Measurements from ENCODE around the gene SLC25A25. TPM values are rescaled to one million over a fixed set of nuclear protein-coding genes. Genes with fewer than 3 reads are reported as not detected.

SLC25A25 gene
- total RNA-seq, 2 donors from 2014 or later = 20.5 to 26.2 TPM

DNA sequence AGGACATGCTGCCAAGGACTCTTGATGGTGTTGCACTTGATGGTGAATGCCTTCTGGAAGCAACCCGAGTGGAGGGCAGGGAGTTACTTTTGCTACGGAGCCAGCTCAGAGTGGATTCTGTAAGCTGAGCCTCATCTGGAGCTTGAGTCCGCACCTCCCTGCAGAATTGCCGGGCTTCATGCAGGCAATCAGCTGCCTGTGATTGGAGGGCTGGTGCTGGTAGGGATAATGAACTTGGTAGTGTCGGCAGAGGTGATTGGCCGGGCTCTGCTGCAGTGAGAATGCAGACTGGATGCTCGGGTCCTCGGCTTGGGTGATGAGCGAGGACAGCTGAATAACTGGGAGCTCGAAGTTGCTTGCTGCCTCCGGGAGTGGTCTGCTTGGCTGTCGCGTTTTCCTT lies 23.1 kb downstream of the SLC25A25 start:
- no peak for ATAC-seq
- peak; percentile 33 to 58 for DNase-seq
- intact Hi-C loops (cut with DNase I, micrococcal nuclease) = no loop called here

DNA sequence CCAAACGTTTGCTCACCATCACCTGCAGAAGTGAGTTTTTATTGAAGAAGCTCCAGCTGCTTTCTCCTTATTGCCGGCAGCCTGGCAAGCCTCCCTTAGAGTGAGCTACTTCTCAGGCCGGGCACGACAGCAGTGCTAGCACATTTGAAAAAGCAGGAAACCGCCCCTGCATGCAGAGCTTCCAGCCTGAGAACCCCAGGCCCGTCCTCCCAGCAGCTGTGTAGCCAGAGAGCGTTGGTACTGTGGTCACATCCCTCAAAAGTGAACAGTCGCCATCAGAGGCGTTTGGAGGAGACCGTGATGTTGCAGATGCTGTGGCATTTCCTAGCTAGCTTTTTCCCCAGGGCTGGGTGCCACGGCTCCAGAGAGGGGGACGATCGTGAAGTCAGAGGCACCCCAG lies 23.5 kb downstream of the SLC25A25 start:
- DNase-seq (peak in 1 of 2 donors; percentile 10), ATAC-seq (no peak)
- intact Hi-C loops (cut with DNase I, micrococcal nuclease) = no loop called here

DNA sequence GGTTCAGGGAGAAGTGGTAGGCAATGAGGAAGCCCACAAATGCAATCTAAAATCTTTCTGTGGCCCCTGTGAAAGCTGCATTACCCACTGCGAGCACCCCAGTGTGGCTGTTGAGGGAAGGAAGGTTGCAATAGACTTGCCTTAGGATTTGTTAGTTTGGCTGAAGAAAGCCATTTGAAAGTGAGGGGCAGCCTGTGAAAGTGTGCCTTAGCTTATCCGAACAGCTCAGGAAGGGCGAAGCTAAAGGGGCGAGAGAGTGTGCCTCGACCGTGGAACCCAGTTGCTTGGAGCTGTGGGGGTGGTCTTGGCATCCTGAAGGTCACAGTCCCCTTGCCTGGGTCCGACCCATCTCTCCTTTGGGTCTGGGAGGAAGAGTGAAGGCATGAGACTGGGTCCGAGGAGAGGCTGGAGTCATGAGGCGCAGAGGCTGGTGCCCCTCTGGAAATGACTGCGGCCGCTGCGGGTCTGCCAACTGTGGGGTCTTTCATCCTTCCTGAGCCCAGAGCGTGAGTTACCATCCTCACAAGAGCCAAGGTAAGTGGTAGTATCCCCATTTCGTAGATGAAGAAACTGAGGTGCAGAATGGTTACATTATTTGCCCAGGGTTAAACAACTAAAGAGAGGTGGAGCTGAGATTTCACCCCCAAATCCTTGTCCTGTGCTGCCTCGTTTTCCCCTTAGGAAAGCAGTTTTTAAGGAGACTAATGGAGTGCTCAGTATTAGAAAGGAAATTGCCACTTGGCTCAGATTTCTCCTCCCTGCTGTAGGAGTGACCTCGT lies 24.4 kb downstream of the SLC25A25 start:
- DNase-seq = no peak
- no peak for ATAC-seq
- intact Hi-C loops (cut with DNase I, micrococcal nuclease) = no loop called here

DNA sequence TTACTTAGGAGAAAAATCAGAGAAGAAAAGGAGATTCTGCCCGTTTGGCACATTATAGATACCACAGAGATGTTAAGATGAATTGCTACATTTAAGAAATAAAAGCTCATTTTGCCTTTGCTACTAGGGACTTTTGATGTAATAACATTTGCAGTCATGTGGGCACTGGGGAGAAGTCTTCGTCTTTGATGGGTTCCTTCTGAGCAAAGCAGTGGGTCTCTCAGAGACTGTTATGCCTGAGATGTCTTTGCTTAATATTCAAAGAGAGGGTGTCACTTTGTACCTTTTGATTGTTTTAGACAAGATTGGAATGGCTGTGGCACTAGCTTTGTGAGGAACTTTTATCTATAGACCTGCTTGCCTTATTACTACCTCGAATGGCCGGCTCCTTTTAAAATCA lies 25.0 kb downstream of the SLC25A25 start:
- intact Hi-C loops (cut with DNase I, micrococcal nuclease) = no loop called here
- ATAC-seq (no peak), DNase-seq (no peak)

DNA sequence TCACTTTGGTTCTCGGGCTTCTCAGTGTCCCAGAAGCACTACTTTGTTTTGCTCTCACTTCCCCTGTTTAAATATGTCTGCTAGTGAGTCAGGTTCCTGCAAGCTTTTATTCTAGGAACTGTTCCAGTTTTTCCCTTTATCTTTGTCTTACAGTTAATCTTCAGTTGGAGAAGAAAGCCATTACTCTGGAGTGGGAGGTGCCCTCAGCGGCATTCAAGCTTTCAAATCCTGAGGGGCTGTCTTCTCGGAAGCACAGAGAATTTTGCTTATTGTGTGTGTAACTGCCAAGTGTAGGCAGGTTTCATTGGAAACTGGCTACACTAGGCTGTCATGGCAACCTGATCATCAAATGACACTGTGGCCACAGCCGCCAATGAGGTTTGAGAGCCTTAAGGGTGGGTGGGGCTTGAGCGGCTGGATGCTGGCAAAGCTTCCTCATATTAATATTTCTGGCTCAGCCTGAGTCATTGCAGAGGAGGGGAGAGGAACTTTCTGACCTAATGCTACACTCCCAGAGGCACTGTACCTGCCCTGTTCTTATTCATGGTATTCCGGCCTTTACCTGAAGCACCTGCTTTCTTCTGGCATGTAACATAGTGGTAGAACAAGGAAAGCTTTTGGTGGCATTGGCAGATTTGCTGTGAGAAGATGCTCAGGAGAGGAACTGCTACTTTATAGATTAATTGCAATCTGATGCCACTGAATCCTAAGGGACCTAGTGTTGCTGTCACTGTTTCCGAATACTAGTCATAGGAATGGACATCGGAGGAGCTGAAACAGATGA lies 26.3 kb downstream of the SLC25A25 start:
- DNase-seq (peak; percentile 82 to 94), ATAC-seq (peak; percentile 64)
- intact Hi-C loops (cut with DNase I, micrococcal nuclease) = no loop called here

DNA sequence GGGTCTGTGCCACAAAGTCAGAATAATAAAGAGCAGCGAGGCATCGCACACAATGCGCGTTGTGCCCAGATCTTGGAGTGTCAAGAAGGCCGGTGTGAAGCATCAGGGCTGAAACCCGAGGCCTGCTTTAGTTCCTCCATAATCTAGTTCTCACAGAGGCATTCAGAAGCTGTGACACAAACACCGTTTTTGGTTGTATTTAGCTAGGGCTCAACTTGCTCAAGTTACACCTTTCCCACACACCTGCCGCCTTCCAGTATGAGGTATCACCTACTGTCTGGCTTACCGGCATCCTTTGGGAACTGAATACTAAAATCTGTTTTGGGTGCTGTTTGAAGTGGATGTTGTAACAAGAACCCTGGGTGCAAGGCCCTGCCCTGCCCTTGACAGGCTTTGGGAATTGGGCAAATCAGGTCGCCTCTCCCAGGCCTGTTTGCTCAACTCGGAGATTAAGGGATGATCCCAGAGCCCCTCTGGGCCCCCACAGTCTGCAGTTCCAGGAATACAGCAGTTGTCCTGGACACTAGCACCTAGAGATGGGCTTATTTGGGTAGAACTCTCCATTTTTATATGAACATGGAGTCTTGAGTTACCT lies 27.0 kb downstream of the SLC25A25 start:
- intact Hi-C loops (cut with DNase I, micrococcal nuclease) = no loop called here
- DNase-seq = no peak
- no peak for ATAC-seq

DNA sequence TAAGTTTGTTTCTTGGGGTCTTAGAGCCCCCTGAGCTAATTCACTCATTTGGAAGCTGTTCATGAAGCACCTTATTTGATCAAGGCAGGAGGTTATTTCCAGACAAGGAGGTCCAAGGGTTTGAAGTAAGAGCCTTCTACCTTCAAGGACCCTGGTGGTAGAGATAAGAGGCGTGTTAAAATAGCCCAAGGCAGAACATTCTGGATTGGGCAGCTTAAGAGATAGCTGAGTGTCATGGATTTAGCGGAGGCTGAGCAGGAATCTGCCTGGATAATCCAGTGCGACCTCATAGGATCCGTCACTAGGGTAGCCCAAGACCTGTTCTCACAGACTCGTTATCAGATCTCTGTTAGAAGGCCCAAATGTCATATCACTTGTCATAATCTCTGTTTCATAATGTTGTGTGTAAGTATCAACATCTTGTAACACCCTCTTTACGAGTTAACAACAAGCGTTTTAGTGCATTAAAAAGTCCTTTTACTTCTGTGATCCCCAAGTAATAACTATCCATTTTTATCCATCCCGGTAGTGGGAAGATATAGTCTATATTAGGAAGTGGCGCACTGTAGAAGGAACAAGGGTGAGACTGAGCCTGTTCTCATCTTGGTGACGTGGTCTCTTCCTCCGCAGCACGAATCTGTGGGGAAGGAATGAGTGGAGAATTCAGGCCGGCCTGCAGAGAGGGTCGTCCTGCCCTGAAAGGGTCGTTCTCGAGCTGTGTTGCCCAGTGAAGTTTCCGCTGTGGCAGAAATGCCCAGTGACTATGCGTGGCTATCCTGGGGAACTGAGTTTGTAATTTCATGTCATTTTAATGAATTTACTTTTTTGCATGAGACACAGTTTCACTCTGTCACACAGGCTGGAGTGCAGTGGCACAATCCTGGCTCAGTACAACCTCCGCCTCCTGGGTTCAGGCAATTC lies 28.8 kb downstream of the SLC25A25 start:
- ATAC-seq = no peak
- no peak for DNase-seq
- intact Hi-C loops (cut with DNase I, micrococcal nuclease) = no loop called here

DNA sequence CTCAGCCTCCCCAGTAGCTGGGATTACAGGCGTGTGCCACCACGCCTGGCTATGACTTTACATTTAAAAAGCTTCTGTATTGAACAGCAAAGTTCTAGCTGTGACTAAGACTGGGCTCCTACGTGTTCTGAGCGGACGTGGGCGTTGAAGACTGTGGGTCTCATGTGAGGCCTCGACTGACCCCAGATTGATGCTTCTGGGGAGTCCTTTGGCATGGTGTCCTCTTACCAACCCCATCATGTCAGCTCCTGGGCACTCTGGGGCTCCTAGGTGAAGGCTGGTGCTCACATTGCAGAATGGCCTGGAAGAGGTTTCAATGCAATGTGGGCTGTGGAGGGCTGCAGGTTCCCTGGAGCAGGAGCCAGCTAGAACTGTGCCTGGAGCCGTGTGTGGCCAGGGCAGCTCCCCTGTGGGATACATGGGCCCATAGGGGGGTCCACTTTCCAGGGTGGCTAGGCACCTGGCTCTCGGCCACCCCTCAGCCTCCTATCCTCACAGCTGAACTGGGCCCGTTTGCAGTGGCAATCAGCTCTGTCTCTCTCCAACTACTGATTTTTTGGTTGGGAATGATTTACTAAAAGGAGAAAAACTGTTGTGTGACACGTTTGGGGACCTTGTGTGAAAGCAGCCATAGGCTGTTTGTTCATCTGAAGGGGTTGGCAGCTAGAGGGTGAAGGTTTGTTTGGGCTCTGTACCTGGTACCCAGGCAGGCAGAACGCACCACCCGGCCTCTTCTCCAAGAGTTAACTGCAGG lies 29.7 kb downstream of the SLC25A25 start:
- intact Hi-C loops (cut with DNase I, micrococcal nuclease) = no loop called here
- ATAC-seq (peak; percentile 6), DNase-seq (no peak)

DNA sequence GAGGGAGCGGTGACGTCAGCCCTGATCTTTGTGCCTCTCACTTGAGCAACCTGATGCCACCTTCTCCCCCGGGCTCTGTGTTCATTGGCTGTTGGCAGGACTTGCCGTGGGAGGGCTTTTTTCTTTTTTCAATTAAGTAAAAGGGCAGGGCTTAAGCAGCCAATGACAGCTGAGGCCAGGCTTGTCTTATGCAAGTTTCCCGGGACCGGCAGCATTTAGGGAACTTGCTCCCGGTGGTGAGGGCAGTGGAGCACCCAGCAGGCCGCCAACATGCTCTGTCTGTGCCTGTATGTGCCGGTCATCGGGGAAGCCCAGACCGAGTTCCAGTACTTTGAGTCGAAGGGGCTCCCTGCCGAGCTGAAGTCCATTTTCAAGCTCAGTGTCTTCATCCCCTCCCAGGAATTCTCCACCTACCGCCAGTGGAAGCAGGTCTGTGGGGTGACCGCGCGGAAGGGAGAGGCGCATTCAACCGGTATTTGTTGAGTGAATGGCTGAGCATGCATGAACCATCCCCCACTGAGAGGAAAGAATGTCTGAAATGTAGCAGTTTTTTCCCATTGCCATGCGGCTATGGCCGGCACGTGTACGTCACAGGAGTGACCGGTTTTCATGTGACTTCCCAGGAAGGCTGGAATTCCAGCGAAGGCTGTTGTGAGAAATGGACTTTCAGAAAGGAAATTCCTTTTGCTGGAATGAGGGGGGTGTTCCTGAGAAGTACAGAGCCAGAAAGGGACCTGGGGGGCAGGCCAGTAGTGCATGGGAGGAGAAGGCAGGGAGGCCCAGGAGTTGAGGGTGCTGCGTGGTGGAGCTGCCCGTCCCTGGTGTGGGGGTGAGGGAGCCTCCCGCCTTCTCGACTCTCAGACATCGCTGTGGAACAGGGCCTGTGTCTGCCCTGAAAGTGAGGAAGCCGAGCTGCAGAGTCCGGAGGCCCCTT lies 30.5 kb downstream of the SLC25A25 start:
- intact Hi-C loops (cut with DNase I, micrococcal nuclease) = no loop called here
- ATAC-seq = peak; percentile 78

DNA sequence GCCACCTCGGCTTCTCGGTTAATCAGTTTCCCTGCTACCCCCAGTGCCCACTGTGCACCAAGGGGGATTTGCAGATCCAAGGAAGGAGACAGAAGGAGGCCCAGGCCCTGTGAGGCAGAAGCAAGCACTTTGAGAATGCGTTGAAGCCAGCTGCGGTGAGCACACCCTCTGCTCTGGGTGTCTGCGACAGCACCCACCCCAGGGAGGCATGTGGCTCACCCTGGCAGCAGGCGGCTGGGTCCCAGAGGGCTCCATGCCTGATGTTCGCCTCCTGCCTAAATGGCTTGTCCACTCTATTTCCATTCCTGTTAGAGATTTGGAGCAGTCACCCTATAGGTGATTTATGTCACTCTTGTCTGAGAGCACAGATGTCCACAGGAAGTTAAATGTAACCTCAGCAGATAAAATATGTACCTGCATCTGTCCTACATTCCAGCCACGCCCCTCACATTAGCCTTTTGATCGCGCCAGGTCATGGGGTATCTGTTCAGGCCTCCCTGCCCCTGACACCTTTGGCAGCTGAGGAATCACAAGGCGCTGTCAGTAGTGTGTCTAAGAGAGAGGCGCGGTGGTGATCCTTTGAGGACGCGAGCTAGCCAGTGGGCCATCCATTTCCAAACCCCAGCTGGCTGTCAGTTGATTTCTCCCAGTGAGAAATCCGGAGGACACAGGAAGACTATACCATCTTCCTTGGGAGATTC lies 31.3 kb downstream of the SLC25A25 start:
- ATAC-seq = peak; percentile 28
- intact Hi-C loops (cut with DNase I, micrococcal nuclease) = no loop called here
- no peak for DNase-seq

More for the DNA sequence above, 30.5 kb downstream of the SLC25A25 start:
- peak; percentile 95 to 98 for DNase-seq

DNA sequence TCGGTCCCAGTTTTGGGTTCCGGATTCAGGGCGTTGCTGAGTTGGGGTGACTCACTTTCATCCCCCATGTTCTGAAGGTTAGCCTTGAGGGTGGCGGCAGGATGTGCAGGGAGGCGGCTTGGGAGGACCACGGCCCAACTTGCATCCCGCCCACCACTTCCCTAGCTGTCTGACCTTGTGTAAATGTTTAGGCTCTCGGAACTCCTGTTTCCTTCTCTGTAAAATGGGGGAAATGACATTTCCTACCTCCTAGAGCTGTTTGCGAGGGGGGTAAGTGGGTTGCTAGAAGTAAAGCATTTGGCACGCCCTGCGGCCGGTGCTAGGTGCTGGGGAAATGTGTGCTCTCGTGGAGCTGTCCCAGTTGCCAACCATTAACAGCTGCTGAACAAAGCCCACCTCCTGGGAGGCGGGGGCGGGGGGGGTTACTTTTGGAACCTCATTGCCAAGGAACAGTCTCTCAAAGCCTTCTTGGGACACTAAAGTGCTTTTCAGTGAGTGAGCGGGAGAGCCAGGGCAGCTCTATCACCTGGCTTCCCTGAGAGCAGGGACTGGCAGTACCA lies 32.0 kb downstream of the SLC25A25 start:
- ATAC-seq (no peak), DNase-seq (no peak)
- intact Hi-C loops (cut with DNase I, micrococcal nuclease) = no loop called here

DNA sequence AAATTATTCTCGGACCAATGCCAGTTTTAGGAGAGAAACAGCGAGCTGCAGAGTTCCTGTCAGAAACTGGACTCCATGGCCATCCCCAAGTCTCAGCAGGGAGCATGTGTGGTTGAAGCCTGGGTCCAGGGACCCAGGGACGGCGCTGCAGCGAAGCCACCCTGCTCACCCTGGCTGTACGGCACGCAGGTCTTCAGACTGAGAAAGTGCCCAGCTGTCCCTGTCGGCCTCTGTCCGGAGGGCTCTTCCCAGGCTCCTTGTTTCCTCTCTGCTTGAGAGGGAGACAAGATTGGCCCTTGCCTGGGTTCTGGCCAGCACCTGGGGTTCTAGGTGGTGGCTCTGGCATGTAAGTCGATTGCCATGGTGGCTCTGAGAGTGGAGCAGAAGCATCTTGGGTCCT lies 32.5 kb downstream of the SLC25A25 start:
- intact Hi-C loops (cut with DNase I, micrococcal nuclease) = no loop called here
- DNase-seq (no peak), ATAC-seq (no peak)

DNA sequence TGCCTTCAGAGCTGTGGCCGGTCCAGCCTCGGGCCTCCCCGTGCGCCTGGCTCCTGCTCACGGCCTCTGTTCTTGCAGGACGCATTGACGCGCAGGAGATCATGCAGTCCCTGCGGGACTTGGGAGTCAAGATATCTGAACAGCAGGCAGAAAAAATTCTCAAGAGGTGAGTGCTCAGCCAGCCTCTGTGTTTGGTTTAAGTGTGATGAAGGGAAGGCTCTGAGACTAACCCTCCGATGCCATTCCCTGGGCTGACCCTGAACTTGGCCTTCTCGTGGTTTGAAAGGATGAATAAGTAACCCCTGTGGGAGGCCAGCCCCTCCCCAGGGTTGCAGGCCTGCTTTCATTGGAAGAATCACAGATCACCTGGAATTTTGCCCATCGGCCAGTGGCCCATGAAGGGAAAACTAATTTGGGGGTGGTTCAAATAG lies 33.2 kb downstream of the SLC25A25 start:
- DNase-seq (peak in 1 of 2 donors; percentile 24), ATAC-seq (no peak)
- intact Hi-C loops (cut with DNase I, micrococcal nuclease) = no loop called here

DNA sequence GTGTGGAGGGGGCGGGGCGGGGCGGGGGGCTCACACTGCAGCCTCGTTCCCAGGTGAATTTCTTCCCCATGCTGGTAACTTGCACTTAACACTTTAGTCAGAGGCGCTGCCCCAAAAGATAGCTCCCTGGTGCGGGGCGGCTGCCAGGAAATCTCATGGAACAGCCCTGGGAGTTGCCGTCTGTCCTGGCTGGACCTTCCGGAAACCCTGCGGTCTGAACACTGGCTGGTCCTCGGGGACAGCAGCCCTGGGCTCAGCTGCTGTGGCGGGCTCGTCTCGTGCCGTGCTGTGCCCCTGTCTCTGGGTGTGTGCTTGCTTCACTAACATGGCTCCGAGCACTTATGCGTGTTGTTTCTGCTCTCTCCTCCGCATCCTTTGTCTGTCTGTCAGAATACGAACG lies 33.7 kb downstream of the SLC25A25 start:
- no peak for DNase-seq
- intact Hi-C loops (cut with DNase I, micrococcal nuclease) = no loop called here
- ATAC-seq = no peak

DNA sequence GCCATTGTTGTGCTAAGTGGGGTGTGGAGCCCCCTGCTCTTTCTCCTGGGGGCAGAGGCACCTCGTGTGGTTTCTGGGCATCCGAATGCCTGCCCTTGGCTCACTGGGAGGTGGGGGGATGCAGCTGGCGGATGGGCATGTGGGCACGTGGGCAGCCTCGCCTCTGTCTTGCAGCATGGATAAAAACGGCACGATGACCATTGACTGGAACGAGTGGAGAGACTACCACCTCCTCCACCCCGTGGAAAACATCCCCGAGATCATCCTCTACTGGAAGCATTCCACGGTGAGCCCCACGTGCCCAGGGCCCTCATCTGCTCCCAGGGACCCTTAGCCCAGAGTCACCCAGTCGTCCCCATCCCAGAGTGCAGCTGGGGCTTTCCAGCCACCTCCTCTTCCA lies 34.2 kb downstream of the SLC25A25 start:
- intact Hi-C loops (cut with DNase I, micrococcal nuclease) = no loop called here
- no peak for ATAC-seq
- DNase-seq = no peak

DNA sequence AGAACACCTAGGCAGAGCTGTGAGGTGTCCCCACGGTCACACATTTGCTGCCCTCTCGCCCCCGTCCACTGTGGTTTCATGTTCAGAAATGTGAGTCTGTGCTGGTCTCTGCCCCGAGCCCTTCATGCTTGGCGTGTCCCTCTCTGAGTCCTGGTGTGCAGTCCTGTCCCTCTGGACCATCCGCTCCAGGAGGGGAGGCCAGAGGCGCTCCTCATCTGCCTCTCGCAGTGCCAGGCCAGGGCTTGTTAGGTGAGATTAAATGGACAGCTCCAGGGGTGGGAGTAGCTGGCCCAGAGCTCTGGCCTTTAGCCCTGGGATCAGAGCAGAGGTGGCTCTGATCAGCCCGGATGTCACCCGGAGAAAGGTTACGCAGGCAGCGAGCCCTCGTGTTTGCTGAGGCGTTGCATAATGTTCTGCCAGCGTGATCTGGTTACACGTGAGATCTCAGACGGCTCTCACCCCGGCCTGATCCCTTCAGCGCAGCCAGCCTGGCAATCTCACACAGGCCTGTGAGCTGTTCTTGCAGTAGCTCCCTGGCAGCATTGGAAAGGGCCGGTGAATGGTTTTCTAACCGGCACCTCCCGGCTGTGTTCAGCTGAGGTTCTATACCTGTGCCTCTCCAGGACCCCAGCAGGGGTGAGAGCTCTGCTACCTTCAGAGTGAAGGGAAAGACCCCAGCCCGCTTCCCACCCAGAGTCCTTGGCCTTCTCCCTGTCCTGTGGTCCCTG lies 35.0 kb downstream of the SLC25A25 start:
- no peak for ATAC-seq

More for the DNA sequence above, 35.0 kb downstream of the SLC25A25 start:
- intact Hi-C loops (cut with DNase I, micrococcal nuclease) = no loop called here
- DNase-seq = peak in 1 of 2 donors; percentile 27
